ENCODE data around the gene COL26A1.

Gene COL26A1

GRCh38 chr7:101393865-101394264 is 31.2 kb downstream of the COL26A1 start:
- no peaks in the 10 kb centered on the region for H3K4me1 ChIP-seq (ENCODE audit: control insufficient read depth in 1 of 2, insufficient read depth in 2 of 2, low read length in 2 of 2)
- no peaks in the 10 kb centered on the region for H3K36me3 ChIP-seq (ENCODE audit: control insufficient read depth in 1 of 2, insufficient read depth in 2 of 2, low read length in 2 of 2)
- H3K9me3 ChIP-seq (ENCODE audit: control insufficient read depth in 1 of 2, low read length in 2 of 2): no peaks in the 10 kb centered on the region
- H3K27ac ChIP-seq (ENCODE audit: low read length): no peak overlapping the region
- no peaks in the 10 kb centered on the region for H3K27me3 ChIP-seq (ENCODE audit: low read depth, low read length)
- no peak overlapping the region for H3K4me3 ChIP-seq (ENCODE audit: low read depth in 1 of 2, low read length in 2 of 2)

GRCh38 chr7:101395376-101395775 is 32.7 kb downstream of the COL26A1 start:
- no peak overlapping the region for H3K27ac ChIP-seq (ENCODE audit: low read length)
- no peak overlapping the region for H3K4me3 ChIP-seq (ENCODE audit: low read depth in 1 of 2, low read length in 2 of 2)
- H3K27me3 ChIP-seq (ENCODE audit: low read depth, low read length): no peaks in the 10 kb centered on the region
- H3K4me1 ChIP-seq (ENCODE audit: control insufficient read depth in 1 of 2, insufficient read depth in 2 of 2, low read length in 2 of 2): no peaks in the 10 kb centered on the region
- no peaks in the 10 kb centered on the region for H3K9me3 ChIP-seq (ENCODE audit: control insufficient read depth in 1 of 2, low read length in 2 of 2)
- no peaks in the 10 kb centered on the region for H3K36me3 ChIP-seq (ENCODE audit: control insufficient read depth in 1 of 2, insufficient read depth in 2 of 2, low read length in 2 of 2)

- H3K4me3 ChIP-seq (ENCODE audit: low read depth in 1 of 2, low read length in 2 of 2): no peak overlapping the region
- H3K36me3 ChIP-seq (ENCODE audit: control insufficient read depth in 1 of 2, insufficient read depth in 2 of 2, low read length in 2 of 2): no peaks in the 10 kb centered on the region
- H3K4me1 ChIP-seq (ENCODE audit: control insufficient read depth in 1 of 2, insufficient read depth in 2 of 2, low read length in 2 of 2): peaks cover 0 to 5% of the 10 kb centered on the region in 2 donors
- H3K27ac ChIP-seq (ENCODE audit: low read length): no peak overlapping the region
- no peaks in the 10 kb centered on the region for H3K27me3 ChIP-seq (ENCODE audit: low read depth, low read length)
- H3K9me3 ChIP-seq (ENCODE audit: control insufficient read depth in 1 of 2, low read length in 2 of 2): no peaks in the 10 kb centered on the region
Observed at GRCh38 chr7:101397243-101397642, 34.6 kb downstream of the COL26A1 start.

GRCh38 chr7:101397770-101398324 is 35.2 kb downstream of the COL26A1 start:
- Histone ChIP-seq H3K36me3 (ENCODE audit: control insufficient read depth in 1 of 2, insufficient read depth in 2 of 2, low read length in 2 of 2) (no peaks in the 10 kb centered on the region), H3K4me3 (ENCODE audit: low read depth in 1 of 2, low read length in 2 of 2) (no peak overlapping the region), H3K9me3 (ENCODE audit: control insufficient read depth in 1 of 2, low read length in 2 of 2) (no peaks in the 10 kb centered on the region), H3K27me3 (ENCODE audit: low read depth, low read length) (no peaks in the 10 kb centered on the region), H3K27ac (ENCODE audit: low read length) (no peak overlapping the region), H3K4me1 (ENCODE audit: control insufficient read depth in 1 of 2, insufficient read depth in 2 of 2, low read length in 2 of 2) (peaks cover 0 to 6% of the 10 kb centered on the region in 2 donors)

- Histone ChIP-seq H3K4me3 (ENCODE audit: low read depth in 1 of 2, low read length in 2 of 2) (no peak overlapping the region), H3K36me3 (ENCODE audit: control insufficient read depth in 1 of 2, insufficient read depth in 2 of 2, low read length in 2 of 2) (no peaks in the 10 kb centered on the region), H3K9me3 (ENCODE audit: control insufficient read depth in 1 of 2, low read length in 2 of 2) (no peaks in the 10 kb centered on the region), H3K27me3 (ENCODE audit: low read depth, low read length) (no peaks in the 10 kb centered on the region), H3K4me1 (ENCODE audit: control insufficient read depth in 1 of 2, insufficient read depth in 2 of 2, low read length in 2 of 2) (peaks cover 0 to 6% of the 10 kb centered on the region in 2 donors), H3K27ac (ENCODE audit: low read length) (no peak overlapping the region)
Observed at GRCh38 chr7:101398396-101399289, 36.0 kb downstream of the COL26A1 start.

- Histone ChIP-seq H3K27me3 (ENCODE audit: low read depth, low read length) (no peaks in the 10 kb centered on the region), H3K36me3 (ENCODE audit: control insufficient read depth in 1 of 2, insufficient read depth in 2 of 2, low read length in 2 of 2) (no peaks in the 10 kb centered on the region), H3K4me3 (ENCODE audit: low read depth in 1 of 2, low read length in 2 of 2) (no peak overlapping the region), H3K4me1 (ENCODE audit: control insufficient read depth in 1 of 2, insufficient read depth in 2 of 2, low read length in 2 of 2) (peaks cover 0 to 6% of the 10 kb centered on the region in 2 donors), H3K27ac (ENCODE audit: low read length) (no peak overlapping the region), H3K9me3 (ENCODE audit: control insufficient read depth in 1 of 2, low read length in 2 of 2) (no peaks in the 10 kb centered on the region)
Observed at GRCh38 chr7:101399759-101400158, 37.1 kb downstream of the COL26A1 start.

- Histone ChIP-seq H3K36me3 (ENCODE audit: control insufficient read depth in 1 of 2, insufficient read depth in 2 of 2, low read length in 2 of 2) (no peaks in the 10 kb centered on the region), H3K27ac (ENCODE audit: low read length) (no peak overlapping the region), H3K9me3 (ENCODE audit: control insufficient read depth in 1 of 2, low read length in 2 of 2) (no peaks in the 10 kb centered on the region), H3K4me1 (ENCODE audit: control insufficient read depth in 1 of 2, insufficient read depth in 2 of 2, low read length in 2 of 2) (peaks cover 0 to 6% of the 10 kb centered on the region in 2 donors), H3K4me3 (ENCODE audit: low read depth in 1 of 2, low read length in 2 of 2) (no peak overlapping the region), H3K27me3 (ENCODE audit: low read depth, low read length) (no peaks in the 10 kb centered on the region)
Observed at GRCh38 chr7:101400751-101401150, 38.1 kb downstream of the COL26A1 start.

GRCh38 chr7:101401390-101402080 is 38.9 kb downstream of the COL26A1 start:
- Histone ChIP-seq H3K4me1 (ENCODE audit: control insufficient read depth in 1 of 2, insufficient read depth in 2 of 2, low read length in 2 of 2) (peaks cover 0 to 6% of the 10 kb centered on the region in 2 donors), H3K36me3 (ENCODE audit: control insufficient read depth in 1 of 2, insufficient read depth in 2 of 2, low read length in 2 of 2) (no peaks in the 10 kb centered on the region), H3K27me3 (ENCODE audit: low read depth, low read length) (peaks cover 3% of the 10 kb centered on the region), H3K27ac (ENCODE audit: low read length) (no peak overlapping the region), H3K9me3 (ENCODE audit: control insufficient read depth in 1 of 2, low read length in 2 of 2) (no peaks in the 10 kb centered on the region), H3K4me3 (ENCODE audit: low read depth in 1 of 2, low read length in 2 of 2) (no peak overlapping the region)

GRCh38 chr7:101402081-101402779 is 39.6 kb downstream of the COL26A1 start:
- H3K4me3 ChIP-seq (ENCODE audit: low read depth in 1 of 2, low read length in 2 of 2): no peak overlapping the region
- H3K36me3 ChIP-seq (ENCODE audit: control insufficient read depth in 1 of 2, insufficient read depth in 2 of 2, low read length in 2 of 2): no peaks in the 10 kb centered on the region
- no peaks in the 10 kb centered on the region for H3K9me3 ChIP-seq (ENCODE audit: control insufficient read depth in 1 of 2, low read length in 2 of 2)
- peaks cover 3% of the 10 kb centered on the region for H3K27me3 ChIP-seq (ENCODE audit: low read depth, low read length)
- H3K27ac ChIP-seq (ENCODE audit: low read length): no peak overlapping the region
- peaks cover 0 to 6% of the 10 kb centered on the region in 2 donors for H3K4me1 ChIP-seq (ENCODE audit: control insufficient read depth in 1 of 2, insufficient read depth in 2 of 2, low read length in 2 of 2)

GRCh38 chr7:101402835-101403234 is 40.2 kb downstream of the COL26A1 start:
- Histone ChIP-seq H3K9me3 (ENCODE audit: control insufficient read depth in 1 of 2, low read length in 2 of 2) (no peaks in the 10 kb centered on the region), H3K27me3 (ENCODE audit: low read depth, low read length) (peaks cover 3% of the 10 kb centered on the region), H3K27ac (ENCODE audit: low read length) (no peak overlapping the region), H3K4me1 (ENCODE audit: control insufficient read depth in 1 of 2, insufficient read depth in 2 of 2, low read length in 2 of 2) (peaks cover 0 to 6% of the 10 kb centered on the region in 2 donors), H3K36me3 (ENCODE audit: control insufficient read depth in 1 of 2, insufficient read depth in 2 of 2, low read length in 2 of 2) (no peaks in the 10 kb centered on the region), H3K4me3 (ENCODE audit: low read depth in 1 of 2, low read length in 2 of 2) (no peak overlapping the region)

Measured in muscle layer of duodenum (tissue), 2 donors.